Ovary (tissue), 9 donors: ENCODE data around the gene ZBTB48. TPM values are rescaled to one million over a fixed set of nuclear protein-coding genes. Genes with fewer than 3 reads are reported as not detected.
"Not testable (repeated sequence)": the region's sequence is repeated elsewhere in the genome, so short reads cannot be mapped to it uniquely, and the experiment has no call there.

Source experiments
- DNase-seq, 5 donors: peaks; one replicate each; pipeline ENCODE4 v3.0.0-alpha.2; 2019 to 2020
- H3K27ac ChIP-seq, 2 donors: fragments of 200-600 bp; one replicate each; pipeline versions ENCODE4 v1.5.1 to v1.8.0; 2019 to 2022
- H3K27me3 ChIP-seq: fragments of 200-600 bp; one replicate; pipeline ENCODE4 v1.8.0; 2022
- H3K36me3 ChIP-seq: fragments of 200-600 bp; sonication (generic); one replicate; pipeline ENCODE4 v1.5.1; 2019
- H3K4me1 ChIP-seq: one replicate; pipeline ENCODE4 v1.8.1; 2013; ENCODE audit warnings: mild to moderate bottlenecking, moderate library complexity; ENCODE audit not compliant: insufficient read depth
- H3K4me3 ChIP-seq: fragments of 200-600 bp; sonication (generic); one replicate; pipeline ENCODE4 v1.5.1; 2017
- H3K9me3 ChIP-seq, 2 donors: fragments of 200-600 bp in 1 of 2; sonication (generic) in 1 of 2; one replicate each; pipeline versions ENCODE4 v1.5.1 to v1.8.1; 2013 to 2019; ENCODE audit warnings: mild to moderate bottlenecking in 1 of 2, moderate library complexity in 1 of 2
- CTCF ChIP-seq, 3 donors: fragments of 450-650 bp in 2 of 3; fragments of 200-600 bp in 1 of 3; IDR thresholded peaks; one replicate each; pipeline versions ENCODE4 v1.5.1 to v1.8.0; 2016 to 2022; ENCODE audit warnings: antibody characterized with exemption in 3 of 3, mild to moderate bottlenecking in 1 of 3
- EP300 ChIP-seq: sonication (generic); formaldehyde crosslinking; IDR thresholded peaks from one replicate; pipeline ENCODE4 v1.6.1; 2017; ENCODE audit warnings: antibody characterized with exemption
- POLR2A ChIP-seq: fragments of 450-650 bp; IDR thresholded peaks from one replicate; pipeline ENCODE4 v1.6.1; 2017; ENCODE audit warnings: antibody characterized with exemption, mild to moderate bottlenecking, moderate library complexity
- WGBS, 3 donors: extraction: QIAGEN DNeasy Blood & Tissue Kit in 1 of 3; methylation state at CpG; one replicate each; pipeline versions ENCODE4 v1.1.5 to v1.1.7; 2013 to 2017; 5-methylcytosine and 5-hydroxymethylcytosine counted together
- intact Hi-C, 4 donors: fragments of 100-400 bp; cut with DNase I; formaldehyde crosslinking; loops; one replicate each; pipeline versions ENCODE4 v1.11.0 to v1.15.1; 2022 to 2023
- polyA plus RNA-seq, 2 donors: library from polyadenylated mRNA; stranded (reverse); fragments of 200-250 nt in 1 of 2; fragments of 350-450 nt in 1 of 2; fragmentation: Illumina TruSeq in 1 of 2; extraction: RNeasy Lipid Tissue Mini Kit (QIAGEN cat#74804) in 1 of 2; gene quantifications; one replicate each; pipeline ENCODE4 v1.2.3, GENCODE V29; 2013 to 2014
- total RNA-seq, 7 donors: library from RNA; depleted of rRNA in 2 of 7; stranded (reverse); fragments of >200 nt in 2 of 7; fragmentation: NEBNext Ultra II Directional in 3 of 7; extraction: Animal tissue kit (Norgen Biotek cat#: 25700) in 3 of 7; gene quantifications; one replicate each; pipeline versions ENCODE4 v1.1.0 to v1.2.4, GENCODE V29; 2016 to 2023
- donor health status: DM: no; HTN: no; CAD: no; lungs with moderate emphysema.
- donor health status: DM: no; HTN: no; CAD: no.
- donor health status: Bipolar disorder and iron deficiency.
- donor health status: DM: yes; HTN: yes; CAD: no.
- donor health status: DM: no; HTN: no; CAD: no.
- donor health status: DM: yes; HTN: yes; CAD: no.

ZBTB48 gene
- total and polyA plus RNA-seq, 9 donors = 8.0 to 42.5 (median 33.7) TPM

GRCh38 chr1:6557597-6557996 is 22.2 kb upstream of the ZBTB48 start:
- Histone ChIP-seq H3K4me1 (peaks cover 10% of the 10 kb centered on the region), H3K36me3 (no peaks in the 10 kb centered on the region), H3K27ac (no peak overlapping the region), H3K9me3 (no peaks in the 10 kb centered on the region), H3K4me3 (no peak overlapping the region), H3K27me3 (no peaks in the 10 kb centered on the region)
- WGBS, 3 donors = 82 to 96% (median 92%) methylated on average over 1 of the region's 1 CpG
- intact Hi-C loops = loop anchor here in 2 of 4 donors (10.0 kb wide), 2 partner anchors 63 to 77 kb away; partner anchors contain the start of gene PLEKHG5 (in 1 of the 2)
- TF ChIP-seq POLR2A = no peak
- TF ChIP-seq EP300 = no peak
- no peak for TF ChIP-seq CTCF (IDR thresholded peaks at IDR 0.05)
- no peak for DNase-seq

- not testable (repeated sequence) for H3K4me3 ChIP-seq, H3K36me3 ChIP-seq, H3K4me1 ChIP-seq, H3K27me3 ChIP-seq, H3K9me3 ChIP-seq, H3K27ac ChIP-seq, DNase-seq
- 89 to 94% (median 92%) methylated on average over 11 of the region's 11 CpGs for WGBS, 3 donors
- intact Hi-C loops = loop anchor here in 2 of 4 donors (10.0 kb wide), 2 partner anchors 64 to 76 kb away; partner anchors contain the start of gene PLEKHG5 (in 1 of the 2)
Observed at GRCh38 chr1:6559161-6559560, 20.6 kb upstream of the ZBTB48 start.

GRCh38 chr1:6560267-6560666 is 19.5 kb upstream of the ZBTB48 start:
- no peak overlapping the region for H3K27ac ChIP-seq

GRCh38 chr1:6569033-6569432 is 10.8 kb upstream of the ZBTB48 start:
- no peak overlapping the region for H3K4me3 ChIP-seq
- no peaks in the 10 kb centered on the region for H3K4me1 ChIP-seq
- no peaks in the 10 kb centered on the region for H3K27me3 ChIP-seq
- H3K36me3 ChIP-seq = no peaks in the 10 kb centered on the region
- no peak overlapping the region for H3K27ac ChIP-seq
- intact Hi-C loops = loop anchor here in 1 of 4 donors (10.0 kb wide), 1 partner anchor 76 kb away; no protein-coding TSS in a partner anchor
- DNase-seq = no peak
- H3K9me3 ChIP-seq = no peaks in the 10 kb centered on the region
- no peak for TF ChIP-seq EP300
- TF ChIP-seq POLR2A = no peak
- TF ChIP-seq CTCF (IDR thresholded peaks at IDR 0.05) = no peak
- 89 to 91% (median 91%) methylated on average over 11 of the region's 11 CpGs for WGBS, 3 donors

More at GRCh38 chr1:6560267-6560666, 19.5 kb upstream of the ZBTB48 start:
- Histone ChIP-seq H3K9me3 (no peaks in the 10 kb centered on the region), H3K4me1 (peaks cover 2% of the 10 kb centered on the region), H3K36me3 (no peaks in the 10 kb centered on the region), H3K4me3 (no peak overlapping the region), H3K27me3 (no peaks in the 10 kb centered on the region)
- TF ChIP-seq CTCF (IDR thresholded peaks at IDR 0.05) = no peak
- no peak for TF ChIP-seq POLR2A
- no peak for TF ChIP-seq EP300
- peak in 1 of 5 donors; percentile 61 for DNase-seq
- 21 to 52% (median 22%) methylated on average over 9 of the region's 9 CpGs for WGBS, 3 donors
- intact Hi-C loops = loop anchor here in 1 of 4 donors (10.0 kb wide), 1 partner anchor 85 kb away; no protein-coding TSS in a partner anchor

GRCh38 chr1:6570100-6570499 is 9.7 kb upstream of the ZBTB48 start:
- Histone ChIP-seq H3K27ac (no peak overlapping the region), H3K27me3 (no peaks in the 10 kb centered on the region), H3K9me3 (no peaks in the 10 kb centered on the region), H3K4me1 (no peaks in the 10 kb centered on the region), H3K36me3 (no peaks in the 10 kb centered on the region), H3K4me3 (no peak overlapping the region)
- DNase-seq = no peak
- intact Hi-C loops = no loop called here
- TF ChIP-seq EP300 (no peak), CTCF (IDR thresholded peaks at IDR 0.05) (no peak), POLR2A (no peak)
- WGBS, 3 donors = 38 to 40% (median 39%) methylated on average over 3 of the region's 3 CpGs
